Adrenal gland (tissue), 5 donors: ENCODE data around the gene FERMT3.

Experiments
- CTCF ChIP-seq, 6 experiments: fragments of 450-650 bp in 4 of 6; fragments of 200-600 bp in 2 of 6; sonication (generic) in 1 of 6; IDR thresholded peaks; 1 replicate in 5 of 6; 2 replicates in 1 of 6; pipeline versions ENCODE4 v1.5.1 to v1.8.0; 2016 to 2021; ENCODE audit warnings: antibody characterized with exemption in 6 of 6, mild to moderate bottlenecking in 2 of 6, moderate library complexity in 1 of 6
- POLR2A ChIP-seq, 2 donors: fragments of 450-650 bp; IDR thresholded peaks; one replicate each; pipeline ENCODE4 v1.6.1; 2017; ENCODE audit warnings: antibody characterized with exemption in 2 of 2, mild to moderate bottlenecking in 2 of 2, moderate library complexity in 1 of 2
- donor health status: DM: no; HTN: no; CAD: no.

DNA sequence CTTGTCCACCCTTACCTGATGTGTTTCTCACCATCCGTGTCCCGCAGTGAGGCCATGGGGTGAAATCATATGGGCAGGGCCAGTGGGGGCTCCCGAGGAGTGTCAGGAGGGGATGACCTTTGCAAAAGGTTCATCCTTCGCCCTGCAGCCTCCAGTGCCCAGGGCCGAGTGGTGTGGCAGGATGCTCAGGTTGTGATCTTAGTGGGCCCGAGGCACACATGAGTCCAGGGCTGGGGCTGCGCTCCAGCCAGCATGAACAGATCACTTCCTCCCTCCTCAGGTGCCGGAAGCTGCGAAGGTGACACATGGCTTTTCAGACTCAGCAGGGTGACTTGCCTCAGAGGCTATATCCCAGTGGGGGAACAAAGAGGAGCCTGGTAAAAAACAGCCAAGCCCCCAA is 31.6 kb downstream of the FERMT3 start:
- no peak for TF ChIP-seq CTCF (IDR thresholded peaks at IDR 0.05)
- no peak for TF ChIP-seq POLR2A (IDR thresholded peaks at IDR 0.05)
